SK-N-SH (cell line): Measurements from ENCODE around the gene MAPRE2.

Experiments used
- EP300 ChIP-seq, 2 experiments: IDR thresholded peaks; 2 replicates each; pipeline versions ENCODE4 v1.4.0 to v1.6.1; 2012; ENCODE audit warnings: borderline replicate concordance in 1 of 2, low read depth in 1 of 2, low read length in 1 of 2
- NFIC ChIP-seq: IDR thresholded peaks from 2 replicates; pipeline ENCODE4 v1.4.0; 2012; ENCODE audit warnings: borderline replicate concordance
- POLR2AphosphoS5 ChIP-seq: IDR thresholded peaks from 2 replicates; pipeline ENCODE4 v1.6.1; 2012; ENCODE audit warnings: low read depth, low read length
- SMC3 ChIP-seq: IDR thresholded peaks from 2 replicates; pipeline ENCODE4 v1.6.1; 2012; ENCODE audit warnings: low read depth, low read length, improper control_type of control experiment
- TAF1 ChIP-seq: IDR thresholded peaks from 2 replicates; pipeline ENCODE4 v1.6.1; 2012; ENCODE audit warnings: low read depth, mild to moderate bottlenecking, low read length, moderate library complexity, borderline replicate concordance
- TCF12 ChIP-seq: IDR thresholded peaks from 2 replicates; pipeline ENCODE4 v1.4.0; 2012
- USF2 ChIP-seq: fragments of 150-350 bp; IDR thresholded peaks from 2 replicates; pipeline ENCODE4 v1.6.1; 2017; ENCODE audit warnings: antibody characterized with exemption, low read length, low read depth, borderline replicate concordance
- ZBTB33 ChIP-seq: IDR thresholded peaks from 2 replicates; pipeline ENCODE4 v1.4.0; 2012; ENCODE audit warnings: low read depth, borderline replicate concordance
- TF ChIP-seq, protein P1 (sequence below): fragments of 200-600 bp; sonication (generic); IDR thresholded peaks from 2 replicates; pipeline ENCODE4 v1.6.1; 2017; ENCODE audit warnings: antibody characterized with exemption, mild to moderate bottlenecking, moderate library complexity
- TF ChIP-seq, protein P2 (sequence below): IDR thresholded peaks from 2 replicates; pipeline ENCODE4 v1.4.0; 2012; ENCODE audit warnings: low read depth
- TF ChIP-seq, protein P3 (sequence below): IDR thresholded peaks from 2 replicates; pipeline ENCODE4; 2012

GRCh38 chr18:35047697-35048292 lies 6.6 kb downstream of the MAPRE2 start:
- TF ChIP-seq, protein P1, sequence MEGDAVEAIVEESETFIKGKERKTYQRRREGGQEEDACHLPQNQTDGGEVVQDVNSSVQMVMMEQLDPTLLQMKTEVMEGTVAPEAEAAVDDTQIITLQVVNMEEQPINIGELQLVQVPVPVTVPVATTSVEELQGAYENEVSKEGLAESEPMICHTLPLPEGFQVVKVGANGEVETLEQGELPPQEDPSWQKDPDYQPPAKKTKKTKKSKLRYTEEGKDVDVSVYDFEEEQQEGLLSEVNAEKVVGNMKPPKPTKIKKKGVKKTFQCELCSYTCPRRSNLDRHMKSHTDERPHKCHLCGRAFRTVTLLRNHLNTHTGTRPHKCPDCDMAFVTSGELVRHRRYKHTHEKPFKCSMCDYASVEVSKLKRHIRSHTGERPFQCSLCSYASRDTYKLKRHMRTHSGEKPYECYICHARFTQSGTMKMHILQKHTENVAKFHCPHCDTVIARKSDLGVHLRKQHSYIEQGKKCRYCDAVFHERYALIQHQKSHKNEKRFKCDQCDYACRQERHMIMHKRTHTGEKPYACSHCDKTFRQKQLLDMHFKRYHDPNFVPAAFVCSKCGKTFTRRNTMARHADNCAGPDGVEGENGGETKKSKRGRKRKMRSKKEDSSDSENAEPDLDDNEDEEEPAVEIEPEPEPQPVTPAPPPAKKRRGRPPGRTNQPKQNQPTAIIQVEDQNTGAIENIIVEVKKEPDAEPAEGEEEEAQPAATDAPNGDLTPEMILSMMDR = no peak
- TF ChIP-seq TCF12 (no peak), POLR2AphosphoS5 (no peak), NFIC (no peak), TAF1 (no peak), USF2 (no peak), ZBTB33 (no peak), EP300 (IDR thresholded peaks at IDR 0.05; ENCODE audit: borderline replicate concordance in 1 of 2, low read depth in 1 of 2, low read length in 1 of 2) (no peak), SMC3 (no peak)
- TF ChIP-seq, protein P2, sequence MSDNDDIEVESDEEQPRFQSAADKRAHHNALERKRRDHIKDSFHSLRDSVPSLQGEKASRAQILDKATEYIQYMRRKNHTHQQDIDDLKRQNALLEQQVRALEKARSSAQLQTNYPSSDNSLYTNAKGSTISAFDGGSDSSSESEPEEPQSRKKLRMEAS = no peak
- TF ChIP-seq, protein P3, sequence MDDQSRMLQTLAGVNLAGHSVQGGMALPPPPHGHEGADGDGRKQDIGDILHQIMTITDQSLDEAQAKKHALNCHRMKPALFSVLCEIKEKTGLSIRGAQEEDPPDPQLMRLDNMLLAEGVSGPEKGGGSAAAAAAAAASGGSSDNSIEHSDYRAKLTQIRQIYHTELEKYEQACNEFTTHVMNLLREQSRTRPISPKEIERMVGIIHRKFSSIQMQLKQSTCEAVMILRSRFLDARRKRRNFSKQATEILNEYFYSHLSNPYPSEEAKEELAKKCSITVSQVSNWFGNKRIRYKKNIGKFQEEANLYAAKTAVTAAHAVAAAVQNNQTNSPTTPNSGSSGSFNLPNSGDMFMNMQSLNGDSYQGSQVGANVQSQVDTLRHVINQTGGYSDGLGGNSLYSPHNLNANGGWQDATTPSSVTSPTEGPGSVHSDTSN = no peak
